Measurements from ENCODE around the gene SPRY1.

The SPRY1 gene

GRCh38 chr4:123427951-123428350 lies 31.4 kb downstream of the SPRY1 start:
- Histone ChIP-seq H3K36me3 (ENCODE audit: control insufficient read depth in 1 of 2, insufficient read depth in 2 of 2, low read length in 2 of 2) (no peaks in the 10 kb centered on the region), H3K9me3 (ENCODE audit: control insufficient read depth in 1 of 2, low read length in 2 of 2) (no peaks in the 10 kb centered on the region), H3K27me3 (ENCODE audit: low read depth, low read length) (no peaks in the 10 kb centered on the region), H3K27ac (ENCODE audit: low read length) (no peak overlapping the region), H3K4me1 (ENCODE audit: control insufficient read depth in 1 of 2, insufficient read depth in 2 of 2, low read length in 2 of 2) (no peaks in the 10 kb centered on the region), H3K4me3 (ENCODE audit: low read depth in 1 of 2, low read length in 2 of 2) (no peak overlapping the region)

- H3K27ac ChIP-seq (ENCODE audit: low read length) = no peak overlapping the region
- no peaks in the 10 kb centered on the region for H3K4me1 ChIP-seq (ENCODE audit: control insufficient read depth in 1 of 2, insufficient read depth in 2 of 2, low read length in 2 of 2)
- no peaks in the 10 kb centered on the region for H3K36me3 ChIP-seq (ENCODE audit: control insufficient read depth in 1 of 2, insufficient read depth in 2 of 2, low read length in 2 of 2)
- H3K4me3 ChIP-seq (ENCODE audit: low read depth in 1 of 2, low read length in 2 of 2) = no peak overlapping the region
- H3K9me3 ChIP-seq (ENCODE audit: control insufficient read depth in 1 of 2, low read length in 2 of 2) = no peaks in the 10 kb centered on the region
- no peaks in the 10 kb centered on the region for H3K27me3 ChIP-seq (ENCODE audit: low read depth, low read length)
These were observed 33.4 kb downstream of the SPRY1 start for GRCh38 chr4:123430031-123430430.

DNA sequence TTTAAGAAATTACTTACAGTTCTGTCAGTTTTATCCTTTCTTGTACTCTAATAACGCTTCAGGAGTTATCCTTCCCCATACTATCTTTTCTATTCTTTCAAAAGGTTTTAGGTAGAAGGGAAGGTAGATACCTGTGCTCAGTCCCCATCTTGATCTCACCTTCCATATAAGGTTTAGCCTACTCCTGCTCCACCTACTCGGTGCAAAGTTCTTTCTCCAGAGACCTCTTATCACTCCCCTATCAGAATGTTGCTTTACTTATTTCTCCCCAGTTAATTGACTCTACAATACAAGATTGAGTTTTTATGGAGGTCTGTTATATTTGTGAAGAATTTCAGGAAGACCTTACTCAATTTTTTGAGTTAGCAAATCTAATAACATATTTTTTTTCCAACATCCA lies 33.9 kb downstream of the SPRY1 start:
- H3K4me1 ChIP-seq (ENCODE audit: control insufficient read depth in 1 of 2, insufficient read depth in 2 of 2, low read length in 2 of 2) = no peaks in the 10 kb centered on the region
- H3K36me3 ChIP-seq (ENCODE audit: control insufficient read depth in 1 of 2, insufficient read depth in 2 of 2, low read length in 2 of 2) = no peaks in the 10 kb centered on the region
- H3K27me3 ChIP-seq (ENCODE audit: low read depth, low read length) = no peaks in the 10 kb centered on the region
- no peak overlapping the region for H3K27ac ChIP-seq (ENCODE audit: low read length)
- H3K4me3 ChIP-seq (ENCODE audit: low read depth in 1 of 2, low read length in 2 of 2) = no peak overlapping the region
- no peaks in the 10 kb centered on the region for H3K9me3 ChIP-seq (ENCODE audit: control insufficient read depth in 1 of 2, low read length in 2 of 2)

- Histone ChIP-seq H3K4me3 (ENCODE audit: low read depth in 1 of 2, low read length in 2 of 2) (no peak overlapping the region), H3K36me3 (ENCODE audit: control insufficient read depth in 1 of 2, insufficient read depth in 2 of 2, low read length in 2 of 2) (no peaks in the 10 kb centered on the region), H3K9me3 (ENCODE audit: control insufficient read depth in 1 of 2, low read length in 2 of 2) (no peaks in the 10 kb centered on the region), H3K27ac (ENCODE audit: low read length) (no peak overlapping the region), H3K4me1 (ENCODE audit: control insufficient read depth in 1 of 2, insufficient read depth in 2 of 2, low read length in 2 of 2) (peaks cover 0 to 4% of the 10 kb centered on the region in 2 donors), H3K27me3 (ENCODE audit: low read depth, low read length) (no peaks in the 10 kb centered on the region)
These were observed 37.0 kb downstream of the SPRY1 start for GRCh38 chr4:123433573-123433972.

DNA sequence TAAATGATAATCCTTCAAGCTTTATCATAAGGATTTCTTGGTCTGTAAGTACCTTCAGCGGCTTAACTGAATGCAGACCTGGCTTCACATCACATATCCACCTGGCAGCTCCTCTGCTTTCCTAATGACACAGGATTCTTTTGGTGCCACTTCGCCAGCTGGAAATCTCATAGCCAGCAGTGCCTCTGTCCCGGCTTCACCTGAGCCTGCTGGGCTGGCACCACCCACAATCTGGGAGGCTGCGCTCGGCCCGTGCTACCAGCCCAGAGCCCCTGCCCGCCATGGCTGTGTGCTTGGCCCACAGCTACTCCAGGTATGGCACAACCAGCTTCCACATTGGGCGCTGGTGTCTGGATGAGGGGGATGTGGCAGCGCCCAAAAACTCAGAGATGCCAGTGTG lies 37.4 kb downstream of the SPRY1 start:
- Histone ChIP-seq H3K36me3 (ENCODE audit: control insufficient read depth in 1 of 2, insufficient read depth in 2 of 2, low read length in 2 of 2) (no peaks in the 10 kb centered on the region), H3K4me1 (ENCODE audit: control insufficient read depth in 1 of 2, insufficient read depth in 2 of 2, low read length in 2 of 2) (peaks cover 0 to 4% of the 10 kb centered on the region in 2 donors), H3K9me3 (ENCODE audit: control insufficient read depth in 1 of 2, low read length in 2 of 2) (no peaks in the 10 kb centered on the region), H3K27ac (ENCODE audit: low read length) (no peak overlapping the region), H3K27me3 (ENCODE audit: low read depth, low read length) (no peaks in the 10 kb centered on the region), H3K4me3 (ENCODE audit: low read depth in 1 of 2, low read length in 2 of 2) (no peak overlapping the region)

GRCh38 chr4:123435246-123436113 lies 38.9 kb downstream of the SPRY1 start:
- H3K4me1 ChIP-seq (ENCODE audit: control insufficient read depth in 1 of 2, insufficient read depth in 2 of 2, low read length in 2 of 2) = peaks cover 0 to 4% of the 10 kb centered on the region in 2 donors
- H3K27ac ChIP-seq (ENCODE audit: low read length) = no peak overlapping the region
- H3K36me3 ChIP-seq (ENCODE audit: control insufficient read depth in 1 of 2, insufficient read depth in 2 of 2, low read length in 2 of 2) = no peaks in the 10 kb centered on the region
- no peaks in the 10 kb centered on the region for H3K9me3 ChIP-seq (ENCODE audit: control insufficient read depth in 1 of 2, low read length in 2 of 2)
- H3K27me3 ChIP-seq (ENCODE audit: low read depth, low read length) = no peaks in the 10 kb centered on the region
- H3K4me3 ChIP-seq (ENCODE audit: low read depth in 1 of 2, low read length in 2 of 2) = no peak overlapping the region

DNA sequence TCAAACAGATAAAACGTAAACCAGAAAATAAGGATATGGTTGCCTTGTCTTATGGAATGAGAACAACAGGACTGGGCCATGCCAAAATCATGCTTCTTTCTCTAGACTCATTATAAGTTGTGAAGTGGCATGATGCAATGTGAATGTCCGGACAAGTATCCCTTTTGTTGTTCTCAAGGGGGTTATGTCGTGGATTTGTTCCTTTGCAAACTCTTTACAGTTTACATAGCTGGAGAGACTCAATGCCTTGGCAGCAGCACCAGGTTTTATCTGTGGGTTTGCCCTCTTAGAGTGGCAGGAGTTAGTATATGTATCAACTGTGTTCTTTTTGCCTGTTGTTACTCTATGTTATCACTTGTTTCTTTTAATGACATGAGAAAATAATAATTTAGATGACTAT lies 41.4 kb downstream of the SPRY1 start:
- peaks cover 0 to 4% of the 10 kb centered on the region in 2 donors for H3K4me1 ChIP-seq (ENCODE audit: control insufficient read depth in 1 of 2, insufficient read depth in 2 of 2, low read length in 2 of 2)
- H3K27me3 ChIP-seq (ENCODE audit: low read depth, low read length) = no peaks in the 10 kb centered on the region
- no peak overlapping the region for H3K4me3 ChIP-seq (ENCODE audit: low read depth in 1 of 2, low read length in 2 of 2)
- H3K27ac ChIP-seq (ENCODE audit: low read length) = no peak overlapping the region
- no peaks in the 10 kb centered on the region for H3K9me3 ChIP-seq (ENCODE audit: control insufficient read depth in 1 of 2, low read length in 2 of 2)
- H3K36me3 ChIP-seq (ENCODE audit: control insufficient read depth in 1 of 2, insufficient read depth in 2 of 2, low read length in 2 of 2) = no peaks in the 10 kb centered on the region

DNA sequence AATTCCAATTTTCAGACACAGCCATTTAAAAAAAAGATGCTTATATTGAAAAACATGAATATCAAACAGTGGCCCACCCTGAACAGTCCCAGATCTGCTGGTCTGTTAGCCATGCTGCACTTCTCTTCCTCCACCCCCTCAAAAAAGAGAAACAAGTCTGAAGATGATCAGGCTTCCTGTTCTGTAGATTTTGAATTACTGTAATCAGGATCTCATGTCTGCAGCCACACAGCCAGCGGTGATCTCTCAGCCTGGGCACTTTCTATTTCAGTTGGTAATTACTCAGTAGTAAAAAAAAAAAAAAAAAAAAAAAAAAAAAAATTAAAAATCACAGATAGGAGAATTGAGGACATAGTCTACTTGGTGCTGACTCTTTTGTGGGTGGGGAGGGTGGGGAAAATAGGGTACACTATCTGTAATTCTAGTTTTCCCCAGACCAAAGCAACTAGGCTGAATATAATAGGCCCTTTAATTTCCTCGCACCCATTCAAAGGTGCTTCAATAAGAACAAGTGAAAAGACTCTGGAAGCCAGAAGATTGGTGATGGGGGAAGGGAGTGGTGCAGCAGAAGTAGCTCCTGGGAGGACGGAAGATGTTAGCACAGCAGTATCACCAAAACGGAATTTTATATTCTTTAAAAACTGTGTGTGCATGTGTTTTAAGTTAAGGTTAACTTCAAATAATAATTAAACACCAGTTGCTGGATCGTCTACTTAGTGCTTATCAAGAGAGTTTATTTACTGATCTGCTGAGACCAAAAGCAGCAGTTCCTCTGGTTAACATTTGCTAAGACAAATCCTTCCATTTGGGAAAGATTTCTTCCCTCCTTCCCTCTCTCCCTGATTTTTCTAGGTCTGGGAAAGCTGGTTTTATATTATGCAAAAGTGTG lies 47.0 kb downstream of the SPRY1 start:
- H3K27me3 ChIP-seq (ENCODE audit: low read depth, low read length) = no peaks in the 10 kb centered on the region
- H3K9me3 ChIP-seq (ENCODE audit: control insufficient read depth in 1 of 2, low read length in 2 of 2) = no peaks in the 10 kb centered on the region
- H3K36me3 ChIP-seq (ENCODE audit: control insufficient read depth in 1 of 2, insufficient read depth in 2 of 2, low read length in 2 of 2) = no peaks in the 10 kb centered on the region
- H3K27ac ChIP-seq (ENCODE audit: low read length) = peak overlapping the region; percentile 58
- H3K4me1 ChIP-seq (ENCODE audit: control insufficient read depth in 1 of 2, insufficient read depth in 2 of 2, low read length in 2 of 2) = peaks cover 4 to 9% of the 10 kb centered on the region in 2 donors
- peak overlapping the region in 1 of 2 donors; percentile 37 for H3K4me3 ChIP-seq (ENCODE audit: low read depth in 1 of 2, low read length in 2 of 2)

GRCh38 chr4:123444290-123444731 lies 47.7 kb downstream of the SPRY1 start:
- H3K27me3 ChIP-seq (ENCODE audit: low read depth, low read length) = no peaks in the 10 kb centered on the region
- H3K4me3 ChIP-seq (ENCODE audit: low read depth in 1 of 2, low read length in 2 of 2) = peak overlapping the region in 1 of 2 donors; percentile 23
- H3K27ac ChIP-seq (ENCODE audit: low read length) = peak overlapping the region; percentile 58
- peaks cover 4 to 9% of the 10 kb centered on the region in 2 donors for H3K4me1 ChIP-seq (ENCODE audit: control insufficient read depth in 1 of 2, insufficient read depth in 2 of 2, low read length in 2 of 2)
- no peaks in the 10 kb centered on the region for H3K36me3 ChIP-seq (ENCODE audit: control insufficient read depth in 1 of 2, insufficient read depth in 2 of 2, low read length in 2 of 2)
- no peaks in the 10 kb centered on the region for H3K9me3 ChIP-seq (ENCODE audit: control insufficient read depth in 1 of 2, low read length in 2 of 2)

DNA sequence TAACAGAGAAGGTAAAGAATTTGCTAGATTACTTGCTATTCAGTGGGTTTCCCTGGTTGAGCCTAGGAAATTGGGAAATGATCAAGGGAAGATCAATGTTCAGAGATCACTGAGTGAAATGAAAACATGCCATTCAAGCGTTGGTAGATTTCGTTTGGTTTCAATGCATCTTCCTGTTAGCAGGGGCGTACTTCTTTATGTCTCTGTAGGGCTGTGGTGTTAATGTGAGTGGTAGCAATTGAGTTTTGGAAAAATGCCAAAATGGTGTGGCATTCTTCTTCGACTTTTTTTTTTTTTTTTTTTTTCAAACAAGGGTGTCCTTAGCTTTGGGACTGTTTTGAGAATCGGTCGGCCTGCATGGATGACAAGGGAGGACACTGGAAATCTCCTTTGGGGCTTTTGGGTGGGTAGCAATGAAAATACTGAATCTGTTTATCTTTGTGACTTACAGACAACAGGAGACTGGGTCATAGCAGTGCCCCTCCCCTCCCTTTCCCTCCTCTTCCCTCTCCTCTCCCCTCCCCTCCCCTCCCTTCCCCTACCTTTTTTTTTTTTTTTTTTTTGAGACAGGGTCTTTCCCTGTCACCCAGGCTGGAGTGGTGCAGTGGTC lies 50.4 kb downstream of the SPRY1 start:
- H3K9me3 ChIP-seq (ENCODE audit: control insufficient read depth in 1 of 2, low read length in 2 of 2) = no peaks in the 10 kb centered on the region
- H3K27ac ChIP-seq (ENCODE audit: low read length) = no peak overlapping the region
- no peaks in the 10 kb centered on the region for H3K27me3 ChIP-seq (ENCODE audit: low read depth, low read length)
- H3K36me3 ChIP-seq (ENCODE audit: control insufficient read depth in 1 of 2, insufficient read depth in 2 of 2, low read length in 2 of 2) = no peaks in the 10 kb centered on the region
- no peak overlapping the region for H3K4me3 ChIP-seq (ENCODE audit: low read depth in 1 of 2, low read length in 2 of 2)
- H3K4me1 ChIP-seq (ENCODE audit: control insufficient read depth in 1 of 2, insufficient read depth in 2 of 2, low read length in 2 of 2) = peaks cover 4 to 9% of the 10 kb centered on the region in 2 donors

DNA sequence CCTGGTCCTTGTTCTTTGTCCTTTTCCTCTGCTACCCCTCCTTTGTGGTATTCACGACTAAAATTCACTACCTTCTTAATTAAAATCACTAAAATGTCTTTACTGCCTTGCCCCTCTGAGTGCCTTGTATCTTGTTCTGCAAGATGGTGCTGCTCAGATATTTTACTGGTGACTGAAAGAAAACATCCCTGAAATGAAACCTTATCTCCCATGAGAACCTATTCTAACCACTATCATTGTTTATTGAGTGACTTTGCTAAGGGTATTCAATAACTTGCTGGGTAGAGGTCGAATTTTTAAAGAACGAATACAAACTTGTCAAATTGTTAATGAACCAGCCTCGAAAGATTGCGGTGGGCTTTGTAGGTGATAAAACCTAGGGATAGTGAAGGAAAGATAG lies 52.8 kb downstream of the SPRY1 start:
- Histone ChIP-seq H3K27me3 (ENCODE audit: low read depth, low read length) (no peaks in the 10 kb centered on the region), H3K4me3 (ENCODE audit: low read depth in 1 of 2, low read length in 2 of 2) (no peak overlapping the region), H3K9me3 (ENCODE audit: control insufficient read depth in 1 of 2, low read length in 2 of 2) (no peaks in the 10 kb centered on the region), H3K4me1 (ENCODE audit: control insufficient read depth in 1 of 2, insufficient read depth in 2 of 2, low read length in 2 of 2) (peaks cover 0 to 9% of the 10 kb centered on the region in 2 donors), H3K36me3 (ENCODE audit: control insufficient read depth in 1 of 2, insufficient read depth in 2 of 2, low read length in 2 of 2) (no peaks in the 10 kb centered on the region), H3K27ac (ENCODE audit: low read length) (no peak overlapping the region)
